Measurements from ENCODE around the gene MDGA2.

The MDGA2 gene

DNA sequence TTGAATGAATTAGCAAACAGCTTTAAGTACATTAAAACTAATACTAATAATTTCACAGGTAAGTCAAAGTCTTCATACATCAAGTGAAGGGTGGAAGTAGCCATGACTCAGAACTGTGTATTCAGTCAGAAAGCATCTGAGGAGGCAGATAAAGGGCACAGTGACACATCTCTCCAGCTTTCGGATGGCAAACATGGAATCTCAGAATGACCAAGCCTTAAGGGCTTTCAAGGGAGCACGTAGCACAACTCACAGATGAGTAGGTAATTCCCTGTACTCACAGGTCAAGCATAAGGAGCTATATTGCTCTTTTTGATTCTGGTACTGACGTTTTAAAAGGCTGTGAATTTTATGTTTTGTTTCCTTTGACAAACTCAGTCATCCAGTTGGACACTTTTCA lies 56.0 kb downstream of the MDGA2 start:
- no peak for DNase-seq (ENCODE audit: low read depth)

DNA sequence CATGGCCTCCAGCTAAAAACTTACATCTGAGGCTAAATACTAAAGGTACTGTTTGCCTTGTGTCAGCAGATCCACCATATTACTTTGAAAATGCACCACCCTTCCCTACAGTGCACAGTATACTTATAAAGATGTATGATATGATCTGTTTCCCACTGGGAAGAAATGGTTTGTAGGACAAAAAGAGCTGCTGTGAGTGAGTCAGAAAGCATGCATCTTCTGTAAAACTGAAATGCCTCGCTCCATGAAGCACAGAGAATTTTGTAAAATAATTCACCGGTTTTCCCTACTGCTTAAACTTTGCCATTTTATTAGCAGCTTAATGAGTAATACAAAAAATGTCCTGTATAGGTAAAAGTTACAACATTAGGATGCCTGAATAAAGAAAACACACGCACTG lies 68.8 kb downstream of the MDGA2 start:
- DNase-seq (ENCODE audit: low read depth), result no peak

DNA sequence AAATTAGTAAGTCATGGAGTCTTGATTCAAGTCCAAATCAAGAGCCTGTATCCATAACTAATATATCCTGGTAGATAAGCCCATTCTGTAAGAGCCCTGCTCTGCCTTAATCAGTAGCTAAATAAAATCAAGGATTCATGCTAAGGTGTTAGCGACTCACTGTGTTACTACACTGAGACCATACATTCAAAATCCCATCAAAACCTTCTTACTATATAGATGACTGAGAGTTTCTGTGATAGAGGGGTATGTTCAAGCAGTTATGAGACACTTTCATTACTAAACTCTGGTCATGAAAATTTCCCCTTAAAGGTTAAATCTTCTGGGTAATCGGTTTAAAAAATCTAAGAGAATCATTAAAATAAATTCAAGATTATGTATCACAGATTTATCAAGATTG lies 78.5 kb downstream of the MDGA2 start:
- no peak for DNase-seq (ENCODE audit: low read depth)

DNA sequence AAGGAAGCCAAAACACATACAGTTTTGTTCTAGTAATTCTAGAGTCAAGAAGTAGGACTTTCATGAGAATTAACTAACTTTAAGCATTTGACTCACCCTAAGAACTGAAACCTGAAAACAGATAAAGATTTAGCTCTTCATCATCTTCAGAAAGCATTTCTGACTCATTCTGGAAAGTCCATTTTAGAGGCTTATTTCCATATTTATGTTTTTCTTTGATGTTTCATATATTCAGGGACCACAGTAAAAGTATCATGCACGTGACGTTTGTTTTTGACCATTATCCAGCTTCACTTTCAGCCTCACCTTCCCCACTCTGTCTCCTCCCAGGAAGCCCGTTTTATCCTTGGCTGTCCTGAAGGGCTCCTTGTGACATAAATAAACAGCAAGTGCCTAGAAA lies 79.2 kb downstream of the MDGA2 start:
- no peak for DNase-seq (ENCODE audit: low read depth)

DNA sequence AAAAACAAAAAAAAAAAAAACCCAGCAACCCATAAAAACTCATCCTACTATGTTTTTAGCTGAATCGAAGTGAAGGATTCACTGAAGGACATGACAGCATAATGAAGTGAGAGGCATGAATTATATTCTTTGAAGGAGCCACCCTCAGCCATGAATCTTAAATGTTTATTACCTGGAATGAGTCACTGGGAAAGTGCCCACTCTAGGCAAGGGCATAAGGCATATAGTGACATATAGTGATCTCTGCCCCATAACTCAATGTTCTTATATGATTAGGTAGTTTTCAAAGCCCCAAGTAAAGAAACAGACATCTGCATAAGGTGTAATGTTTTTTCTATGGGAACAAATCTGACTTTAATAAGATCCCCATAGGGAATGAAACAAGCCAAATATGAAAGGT lies 79.9 kb downstream of the MDGA2 start:
- DNase-seq (ENCODE audit: low read depth), result no peak

DNA sequence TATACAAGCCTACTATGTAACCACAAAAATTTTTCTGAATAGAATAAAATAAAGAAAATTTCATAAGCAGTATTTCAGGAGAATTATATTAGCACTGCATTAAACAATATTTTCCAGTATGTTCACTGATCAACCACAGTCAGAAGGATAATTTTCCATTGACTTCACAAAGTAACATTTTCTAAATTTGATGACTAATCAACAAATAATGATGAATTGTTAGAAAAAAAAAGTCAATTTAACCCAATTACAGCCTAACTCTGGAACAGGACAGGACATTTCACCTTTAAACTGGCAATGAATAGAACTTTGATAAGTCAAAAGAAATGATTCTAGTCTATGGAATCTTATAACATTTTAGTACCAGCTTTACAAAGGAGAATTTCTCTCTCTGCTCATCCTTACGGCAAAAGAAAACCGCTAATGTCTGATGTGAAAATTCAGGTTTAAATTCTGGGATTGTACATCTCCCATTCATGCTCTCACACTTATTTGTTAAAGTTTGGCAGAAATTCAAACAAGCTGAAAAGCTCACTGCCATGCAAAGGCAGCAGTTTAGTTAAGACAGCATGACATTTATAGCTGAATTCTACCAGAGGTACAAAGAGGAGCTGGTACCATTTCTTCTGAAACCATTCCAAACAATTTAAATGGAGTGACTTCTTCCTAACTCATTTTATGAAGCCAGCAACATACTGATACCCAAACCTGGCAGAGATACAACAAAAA lies 84.5 kb downstream of the MDGA2 start:
- DNase-seq (ENCODE audit: low read depth), result no peak

DNA sequence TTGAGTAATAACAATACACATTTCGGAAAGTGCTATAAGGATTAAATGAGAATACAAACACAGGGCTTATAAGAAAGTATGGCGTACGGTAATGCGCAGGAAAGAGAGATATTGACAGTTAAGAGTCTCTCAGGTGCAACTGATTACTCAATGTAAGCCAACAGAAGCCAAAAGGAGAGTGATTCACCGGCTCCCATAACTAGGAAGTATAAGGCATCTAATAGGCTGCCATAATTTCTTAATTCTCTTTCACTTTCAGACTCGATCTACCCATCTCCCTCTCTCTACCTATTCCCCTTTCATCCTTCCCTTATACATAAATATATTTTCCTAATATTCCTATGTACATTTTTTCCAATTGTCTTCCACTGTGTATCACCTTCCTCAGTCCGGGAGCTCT lies 90.0 kb downstream of the MDGA2 start:
- DNase-seq (ENCODE audit: low read depth), result no peak

DNA sequence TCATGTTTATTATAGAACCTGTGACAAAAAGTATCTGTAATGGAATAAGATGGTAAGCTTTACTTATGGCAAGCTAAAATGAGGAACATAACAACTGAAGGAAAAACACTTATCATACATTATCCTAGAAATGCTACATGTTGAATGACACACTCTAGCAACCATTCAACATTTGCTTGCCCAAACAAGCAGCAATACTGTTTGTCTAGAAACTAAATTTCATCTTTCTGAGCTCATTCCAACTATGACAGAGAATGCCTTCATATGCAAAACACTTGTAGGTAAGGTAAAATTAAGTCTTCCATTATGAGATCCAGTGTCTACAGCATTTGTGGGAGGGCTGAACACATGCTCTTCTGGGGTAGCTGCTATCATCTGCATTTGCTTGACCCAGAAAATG lies 108.1 kb downstream of the MDGA2 start:
- no peak for DNase-seq (ENCODE audit: low read depth)

DNA sequence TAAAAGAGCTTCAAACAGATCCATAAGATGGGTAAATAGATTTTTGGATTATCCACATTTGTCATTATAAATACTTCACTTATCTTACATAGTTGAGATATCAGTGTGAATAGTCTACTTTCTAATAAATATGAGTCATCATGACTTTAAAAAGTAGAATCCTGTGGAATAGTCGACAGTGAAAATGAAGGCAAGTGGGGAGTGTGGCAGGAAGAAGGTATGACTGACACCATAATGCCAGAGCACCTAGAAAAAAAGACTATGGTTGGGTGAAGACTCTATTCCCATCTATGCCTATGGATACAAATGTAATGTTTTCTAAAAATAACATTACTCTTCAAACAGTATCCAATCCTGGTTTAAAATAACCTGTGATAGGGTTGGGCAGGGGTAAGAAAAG lies 117.5 kb downstream of the MDGA2 start:
- no peak for DNase-seq (ENCODE audit: low read depth)

DNA sequence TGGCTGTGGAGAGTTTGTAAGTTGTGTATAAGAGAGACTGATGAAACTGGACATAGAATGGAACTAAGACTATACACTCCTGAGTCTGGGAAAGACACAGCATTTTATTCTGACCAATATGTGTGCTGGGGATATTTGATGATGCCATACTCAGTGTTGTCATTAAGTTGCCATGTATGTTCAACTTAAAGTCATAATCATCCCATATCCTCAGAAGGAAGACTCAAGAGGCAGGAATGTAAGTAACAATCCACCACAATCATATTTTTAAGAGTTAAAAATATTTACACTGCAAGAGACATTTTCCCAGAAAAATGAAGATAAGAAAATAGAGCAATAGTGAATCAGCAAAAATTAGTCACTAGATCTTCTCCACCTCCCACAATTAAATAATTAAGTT lies 120.1 kb downstream of the MDGA2 start:
- no peak for DNase-seq (ENCODE audit: low read depth)

DNA sequence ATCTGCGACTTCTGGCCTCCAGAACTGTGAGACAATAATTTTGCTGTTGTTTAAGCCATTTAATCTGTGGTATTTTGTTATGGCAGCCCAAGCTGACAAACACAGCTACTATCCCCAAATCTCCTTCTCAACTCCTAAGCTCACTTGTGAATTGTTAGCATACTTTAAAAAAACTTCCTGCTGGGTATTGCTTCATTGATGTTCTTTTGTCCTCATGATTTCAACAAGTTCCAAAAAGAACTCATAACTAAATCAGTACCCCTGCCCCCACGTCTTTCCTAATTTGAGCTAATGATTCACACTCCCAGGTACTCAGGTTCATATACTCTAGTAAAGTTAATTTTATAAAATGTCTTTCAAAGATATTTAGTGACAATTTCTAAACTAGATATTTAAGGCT lies 125.5 kb downstream of the MDGA2 start:
- DNase-seq (ENCODE audit: low read depth), result no peak

DNA sequence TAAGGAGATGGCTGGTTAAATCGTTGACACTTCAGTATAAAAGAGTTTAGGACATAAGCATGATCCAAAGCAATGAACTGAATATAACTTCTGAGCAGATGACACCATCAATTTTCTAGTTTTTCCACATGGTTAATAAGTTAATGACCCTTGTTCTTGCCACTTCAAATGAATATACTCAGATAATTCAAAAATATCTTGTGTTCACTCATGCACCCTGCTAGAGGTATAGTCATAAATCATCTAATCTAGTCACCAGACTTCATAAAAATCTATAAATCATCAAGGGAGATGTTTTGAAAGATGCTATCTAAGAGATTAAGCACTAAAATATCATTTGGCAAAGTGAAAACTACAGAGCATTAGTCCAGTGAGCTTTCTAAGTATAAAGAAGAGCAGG lies 131.9 kb downstream of the MDGA2 start:
- no peak for DNase-seq (ENCODE audit: low read depth)

DNA sequence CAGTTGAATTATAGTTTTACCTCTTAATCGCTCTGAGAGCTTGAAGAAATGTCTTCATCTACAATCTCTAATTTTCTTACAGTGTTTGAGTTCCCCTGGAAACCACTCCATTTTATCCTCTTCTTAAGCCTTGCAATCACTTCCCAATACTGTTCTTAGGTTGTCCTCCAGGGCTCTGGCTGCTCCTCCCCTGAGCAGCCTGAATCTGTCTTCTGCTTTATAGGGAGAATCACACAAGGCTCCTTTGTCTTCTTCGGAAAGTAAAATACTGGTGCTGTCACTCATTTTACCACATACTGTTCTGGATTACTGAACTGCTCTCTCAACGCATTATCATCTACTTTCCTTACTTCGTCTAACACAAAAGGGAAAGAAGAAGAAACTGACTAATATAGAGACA lies 133.7 kb downstream of the MDGA2 start:
- DNase-seq (ENCODE audit: low read depth), result no peak

DNA sequence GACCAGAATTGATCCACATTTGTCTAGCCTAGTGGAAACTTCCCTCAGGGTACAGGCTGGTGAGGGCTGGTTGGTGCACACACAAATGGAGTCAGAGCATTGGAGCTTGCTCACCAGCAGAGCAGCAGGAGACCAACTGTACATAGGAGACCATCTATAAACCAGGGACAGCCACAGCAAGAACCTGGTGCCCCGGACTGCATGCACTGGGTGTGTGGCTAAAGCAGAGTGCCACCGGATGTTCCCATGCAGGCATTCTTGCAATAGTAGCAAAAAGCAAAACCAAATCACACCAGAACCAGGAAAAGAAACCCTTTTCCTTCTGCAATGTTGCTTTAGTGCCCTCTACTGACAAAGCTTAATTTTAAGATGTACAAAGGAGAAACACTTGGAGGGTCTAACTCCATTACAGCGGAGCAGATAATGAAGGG lies 136.4 kb downstream of the MDGA2 start:
- DNase-seq (ENCODE audit: low read depth), result no peak

DNA sequence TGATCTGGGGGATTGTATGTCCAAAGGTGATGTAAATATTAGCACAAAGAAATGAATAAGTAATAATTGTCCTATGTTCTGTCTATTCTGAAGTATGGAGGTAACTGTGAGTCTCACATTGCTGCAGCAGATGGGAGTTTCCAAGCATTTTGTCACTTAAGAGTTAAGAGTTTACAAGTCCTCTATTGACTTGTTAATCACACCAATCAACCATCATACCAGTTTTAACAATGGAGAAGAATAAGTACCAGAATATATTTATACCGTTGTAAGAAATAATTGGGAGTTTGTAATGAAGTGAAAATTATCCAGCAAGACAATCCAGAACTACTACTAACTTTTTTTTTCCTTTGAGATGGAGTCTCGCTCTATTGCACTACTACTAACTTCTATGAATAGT lies 139.1 kb downstream of the MDGA2 start:
- DNase-seq (ENCODE audit: low read depth), result no peak

DNA sequence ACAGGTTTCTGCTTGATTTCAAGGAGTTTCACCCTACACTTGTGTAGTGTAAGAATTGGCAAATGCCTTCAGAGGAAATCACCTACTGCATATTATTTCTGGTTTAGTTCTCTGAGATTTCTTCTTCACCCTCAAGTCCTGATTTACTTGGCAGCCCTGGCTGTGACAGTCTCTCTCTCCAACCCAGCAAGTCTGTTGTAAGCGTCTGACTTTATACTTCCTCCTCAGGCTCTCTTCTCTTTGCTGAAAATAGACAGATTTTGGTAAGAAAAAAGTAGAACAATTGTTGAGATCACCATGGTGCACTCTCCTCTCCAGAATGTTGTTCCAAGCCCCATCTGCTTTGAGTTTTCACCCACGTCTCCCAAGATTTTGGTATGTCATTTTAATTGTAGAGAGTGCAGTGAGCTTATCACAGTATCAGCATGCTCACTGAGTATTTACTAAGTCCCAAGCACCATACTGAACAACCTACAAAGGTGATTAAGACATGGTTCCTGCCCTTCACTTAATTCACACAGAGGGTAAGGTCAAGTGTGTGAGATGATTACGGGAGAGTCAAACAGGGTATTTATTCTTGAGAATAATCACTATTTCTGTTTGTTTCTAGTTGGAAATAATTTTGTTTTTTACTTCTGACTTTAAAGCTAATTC lies 148.7 kb downstream of the MDGA2 start:
- no peak for DNase-seq (ENCODE audit: low read depth)

DNA sequence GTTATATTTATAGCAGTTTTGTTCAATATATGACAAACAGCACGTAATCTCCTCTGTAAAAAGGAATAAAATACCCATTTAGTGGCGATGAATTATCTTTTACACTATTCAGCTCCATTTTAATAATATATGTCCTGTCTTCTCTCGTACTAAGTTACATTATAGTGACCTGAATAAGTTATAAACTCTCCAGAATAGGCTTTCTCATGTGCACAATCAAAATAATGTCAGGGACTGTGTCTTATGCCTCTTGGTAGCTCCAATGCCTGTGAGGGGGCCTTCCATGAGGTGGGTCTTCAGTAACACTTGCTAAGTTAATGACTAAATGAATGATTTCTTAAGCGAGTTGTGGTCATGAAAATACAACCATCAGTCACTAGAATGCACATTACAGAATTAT lies 150.9 kb downstream of the MDGA2 start:
- DNase-seq (ENCODE audit: low read depth), result no peak

DNA sequence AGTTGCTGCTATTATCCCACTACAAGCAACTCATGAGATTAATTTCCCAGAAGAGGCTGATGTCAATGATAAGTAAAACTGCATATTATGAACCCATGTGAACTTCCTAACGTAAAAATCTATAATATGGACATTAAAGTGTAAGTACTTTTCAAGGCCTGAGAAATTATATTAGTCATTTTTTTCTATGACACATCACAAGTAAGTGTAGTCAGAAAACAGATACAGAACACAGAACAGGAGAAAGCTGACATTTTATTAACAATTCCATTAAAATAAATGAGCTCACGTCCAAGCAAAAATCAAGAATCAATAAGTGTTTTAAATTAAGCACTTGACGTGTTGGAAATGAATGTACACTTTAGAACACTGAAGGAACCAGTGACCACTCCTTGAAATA lies 155.0 kb downstream of the MDGA2 start:
- no peak for DNase-seq (ENCODE audit: low read depth)

DNA sequence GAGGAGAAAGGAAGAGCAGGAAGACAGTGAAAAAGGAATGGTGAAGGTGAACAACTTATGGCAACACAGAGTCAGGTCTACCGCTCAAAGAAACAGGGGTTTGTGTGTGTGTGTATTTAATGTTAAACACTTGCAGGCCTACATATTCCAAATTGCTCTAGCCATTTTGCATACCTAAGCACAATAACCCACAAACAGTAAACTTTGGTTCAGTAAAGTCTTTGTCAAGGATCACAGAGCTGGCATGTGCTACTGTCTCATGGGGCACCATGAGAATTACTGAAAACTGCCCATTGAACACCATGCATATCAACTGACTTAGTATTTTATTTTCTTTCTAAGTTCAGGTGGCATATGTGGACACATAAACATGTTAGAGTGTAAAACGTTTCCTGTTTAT lies 163.6 kb downstream of the MDGA2 start:
- DNase-seq (ENCODE audit: low read depth), result no peak

DNA sequence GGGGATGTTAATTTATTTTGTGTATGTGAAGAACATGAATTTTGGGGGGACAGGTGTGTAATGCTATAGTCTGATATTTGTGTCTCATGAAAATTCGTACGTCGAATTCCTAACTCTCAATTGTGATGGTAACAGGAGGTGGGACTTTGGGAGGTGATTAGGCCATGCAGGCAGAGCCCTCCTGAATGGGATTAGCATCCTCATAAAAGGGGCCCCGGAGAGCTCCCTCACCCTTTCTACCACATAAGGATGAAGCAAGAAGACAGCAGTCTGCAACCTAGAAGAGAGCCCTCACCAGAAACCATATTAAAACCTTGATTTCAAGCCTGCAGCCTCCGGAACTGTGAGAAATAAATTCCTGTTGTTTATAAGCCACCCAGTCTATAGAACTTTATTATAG lies 165.4 kb downstream of the MDGA2 start:
- DNase-seq (ENCODE audit: low read depth), result no peak

DNA sequence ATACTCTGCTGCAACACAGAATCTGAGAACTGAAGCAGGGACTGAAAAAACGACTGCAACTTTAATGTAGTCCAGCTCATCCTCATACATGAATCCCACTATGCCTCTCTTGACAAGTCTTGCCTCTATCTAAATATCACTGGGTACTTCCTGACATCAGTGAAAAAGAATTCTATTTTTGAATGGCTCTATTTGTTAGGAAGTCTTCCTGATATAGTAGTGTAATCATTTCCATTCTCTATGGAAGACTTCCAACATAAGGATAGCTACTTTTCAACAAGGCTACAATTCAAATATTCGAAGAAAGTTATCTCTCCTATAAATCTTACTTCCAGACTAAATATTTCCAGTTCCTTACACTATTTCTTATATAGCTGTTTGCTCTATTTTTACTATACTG lies 167.5 kb downstream of the MDGA2 start:
- DNase-seq (ENCODE audit: low read depth), result no peak

DNA sequence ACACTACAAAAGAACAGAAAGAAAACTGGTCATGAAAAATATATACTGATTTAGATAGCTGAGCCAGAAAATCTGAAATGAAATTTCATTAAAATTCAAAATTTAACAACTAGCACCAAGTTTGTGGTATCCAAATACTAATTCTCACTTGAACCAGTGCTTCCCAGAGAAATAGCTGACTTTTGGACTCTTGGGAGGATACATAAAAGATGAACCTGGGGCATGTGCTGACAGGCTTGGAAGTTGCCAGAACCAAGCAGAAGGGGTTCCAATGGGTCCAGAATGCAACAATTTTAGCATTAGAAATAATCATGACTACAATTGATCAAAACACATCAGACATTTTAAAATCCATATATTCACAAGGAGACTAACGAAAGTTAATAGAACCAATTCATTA lies 175.0 kb downstream of the MDGA2 start:
- DNase-seq (ENCODE audit: low read depth), result no peak

DNA sequence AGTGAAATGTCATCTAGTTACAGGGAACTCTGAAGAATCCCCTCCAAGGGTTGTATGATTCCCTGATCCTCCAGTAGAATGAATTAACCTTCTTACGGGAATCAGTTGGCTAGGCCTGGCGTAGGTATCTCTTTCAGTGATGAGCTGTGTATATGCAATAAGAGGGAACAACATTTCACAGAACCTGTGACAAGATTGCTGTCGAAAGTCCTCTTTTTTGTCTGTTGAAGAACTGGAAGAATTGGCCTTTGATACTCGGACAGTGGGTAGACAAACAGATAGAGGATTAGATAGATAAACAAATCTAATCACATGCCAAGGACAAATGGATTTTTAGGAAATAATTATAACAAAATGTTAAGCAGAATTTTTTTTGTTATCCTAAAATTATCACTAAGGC lies 184.6 kb downstream of the MDGA2 start:
- DNase-seq (ENCODE audit: low read depth), result no peak

DNA sequence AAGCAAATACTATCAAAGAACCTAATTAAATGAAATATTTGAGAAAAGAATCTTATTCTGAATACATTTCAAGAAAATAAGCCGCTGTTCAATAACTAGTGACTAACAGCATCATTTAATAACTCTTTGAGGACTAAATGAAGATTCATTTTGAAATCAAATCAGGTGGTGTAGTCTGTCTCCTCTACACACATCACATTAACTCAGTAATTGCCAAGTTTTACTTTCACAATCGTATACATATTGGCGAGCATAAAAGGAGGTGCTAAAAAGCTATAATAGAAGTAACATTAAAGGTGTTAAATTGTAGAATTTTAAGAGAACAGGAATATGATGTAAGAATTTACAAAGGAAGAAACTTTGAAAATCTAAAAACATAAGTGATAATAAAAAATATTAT lies 185.1 kb downstream of the MDGA2 start:
- DNase-seq (ENCODE audit: low read depth), result no peak

Data from activated T-helper 9 cell treated with anti-CD3 and anti-CD28 coated beads, Interleukin-2, amount 50 U/mL, for 16 hours (primary cell).